ENCODE measurements around the gene PIAS3.
"Not testable (repeated sequence)": the region's sequence is repeated elsewhere in the genome, so short reads cannot be mapped to it uniquely, and the experiment has no call there.

The PIAS3 gene

GRCh38 chr1:145874646-145875045, 15.8 kb upstream of the PIAS3 start:
- no peak for DNase-seq (ENCODE audit: low read depth in 2 of 2)

GRCh38 chr1:145871994-145872924, 13.4 kb upstream of the PIAS3 start:
- DNase-seq (ENCODE audit: low read depth in 2 of 2), result no peak

DNA sequence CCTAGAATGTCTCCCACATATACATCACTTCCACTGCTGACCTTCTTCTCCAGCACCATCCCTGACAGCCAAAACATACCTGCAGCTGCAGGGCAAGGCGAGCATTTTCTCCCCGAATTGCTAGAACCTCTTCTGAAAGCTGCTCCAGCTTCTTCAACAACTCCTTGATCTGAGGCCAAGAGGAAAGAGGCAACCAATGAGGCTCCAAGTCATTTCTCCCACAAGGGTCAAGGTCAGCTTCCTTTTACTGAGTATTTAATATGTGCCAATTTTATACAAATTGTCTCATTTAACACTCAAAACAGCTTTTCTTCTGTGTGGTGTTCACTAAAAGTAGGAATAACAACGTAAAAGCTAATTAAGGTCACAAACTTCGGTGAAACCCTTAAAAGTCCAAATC, 9.4 kb upstream of the PIAS3 start:
- DNase-seq (ENCODE audit: low read depth in 2 of 2), result no peak

DNA sequence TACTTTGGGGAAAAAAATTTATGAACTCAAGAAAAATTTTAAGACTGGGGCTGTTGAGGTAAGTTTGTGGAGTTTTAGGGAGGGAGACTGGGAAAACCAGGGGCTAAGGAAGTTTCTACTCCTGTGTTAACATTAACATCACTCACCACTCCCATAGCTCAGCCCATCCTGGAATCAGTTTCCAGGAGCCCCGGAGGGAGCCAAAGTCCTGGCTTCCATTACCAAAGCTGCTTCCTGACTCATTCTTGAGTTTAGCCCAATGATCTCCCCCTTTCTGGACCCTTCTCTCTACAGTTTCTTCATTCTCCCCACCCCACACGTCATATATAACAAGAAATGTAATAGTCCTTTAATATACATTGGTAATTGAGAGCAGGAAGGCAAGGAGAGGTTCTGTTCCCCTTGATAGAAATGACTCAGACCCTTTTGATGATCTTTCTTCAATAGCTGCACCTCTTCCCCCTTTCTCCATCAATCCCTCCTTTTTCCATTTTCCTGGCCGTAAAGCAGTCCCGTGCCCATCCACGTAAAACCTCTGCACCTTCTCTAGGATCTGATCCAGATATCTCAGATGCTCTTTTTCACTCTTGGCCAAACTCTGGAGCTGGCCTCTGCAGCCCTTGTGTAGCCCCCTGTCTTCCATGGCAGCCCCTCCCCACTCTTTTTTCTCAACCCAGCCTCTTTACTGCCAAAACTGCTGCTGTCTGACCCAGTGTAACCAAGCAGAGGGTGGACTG, 4.6 kb upstream of the PIAS3 start:
- no peak for DNase-seq (ENCODE audit: low read depth in 2 of 2)

DNA sequence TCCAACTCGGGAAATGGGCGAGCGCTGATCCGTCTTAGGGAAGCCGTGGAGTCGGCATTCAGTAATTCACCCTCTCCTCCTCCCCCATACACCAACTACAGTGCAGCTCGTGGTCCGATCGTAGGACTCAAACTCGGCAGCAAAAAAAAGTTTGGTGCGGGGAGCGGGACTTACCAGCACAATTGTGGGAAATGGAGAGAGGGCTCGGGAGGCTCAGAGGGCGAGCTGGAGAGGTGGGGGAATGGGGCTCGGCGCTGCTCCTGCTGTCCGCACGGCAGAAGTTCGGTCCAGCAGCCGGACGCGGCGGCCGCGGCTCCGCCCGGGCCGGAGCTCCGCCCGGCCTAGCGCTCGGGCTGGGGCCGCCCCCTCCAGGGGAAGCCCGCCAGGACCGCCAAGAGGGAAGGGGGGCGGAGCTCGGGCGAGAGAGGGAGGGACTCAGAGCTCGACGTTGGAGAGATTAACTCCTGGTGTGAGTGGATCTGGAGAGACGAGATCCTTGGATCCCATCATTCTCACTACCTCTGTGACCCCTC, 676 bp upstream of the PIAS3 start:
- peak; percentile 65 to 72 for DNase-seq (ENCODE audit: low read depth in 2 of 2)

GRCh38 chr1:145858238-145858900, 512 bp downstream of the PIAS3 start:
- peak; percentile 37 to 42 for DNase-seq (ENCODE audit: low read depth in 2 of 2)

- DNase-seq (ENCODE audit: low read depth in 2 of 2), result no peak
Observed at GRCh38 chr1:145857170-145857569, 1.7 kb downstream of the PIAS3 start.

- DNase-seq (ENCODE audit: low read depth in 2 of 2), result no peak
Observed at GRCh38 chr1:145855426-145855948, 3.4 kb downstream of the PIAS3 start.

- DNase-seq (ENCODE audit: low read depth in 2 of 2), result no peak
Observed at GRCh38 chr1:145849356-145850160, 9.3 kb downstream of the PIAS3 start.

GRCh38 chr1:145847827-145848226, 11.1 kb downstream of the PIAS3 start:
- DNase-seq (ENCODE audit: low read depth in 2 of 2), result no peak

DNA sequence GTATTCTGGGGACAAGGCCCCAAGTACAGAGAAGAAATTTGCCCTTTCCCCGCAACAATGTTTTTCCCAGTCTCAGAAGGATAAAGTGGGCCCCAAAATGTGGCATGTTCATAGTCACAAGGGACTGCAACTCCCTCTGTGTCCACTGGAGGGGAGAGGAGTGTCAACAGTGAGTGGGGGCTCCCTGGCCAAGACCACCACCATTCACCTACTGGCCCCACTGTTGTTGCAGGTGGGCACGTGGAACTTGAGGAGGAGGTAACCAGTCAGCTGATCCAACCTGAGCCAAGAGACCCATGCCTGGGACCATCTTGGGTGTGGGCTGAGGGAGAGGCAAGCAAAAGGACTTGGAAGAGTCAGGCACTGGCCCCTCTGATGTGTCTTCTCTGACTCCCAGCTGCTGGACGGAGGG, 12.7 kb downstream of the PIAS3 start:
- DNase-seq (ENCODE audit: low read depth in 2 of 2), result no peak

DNA sequence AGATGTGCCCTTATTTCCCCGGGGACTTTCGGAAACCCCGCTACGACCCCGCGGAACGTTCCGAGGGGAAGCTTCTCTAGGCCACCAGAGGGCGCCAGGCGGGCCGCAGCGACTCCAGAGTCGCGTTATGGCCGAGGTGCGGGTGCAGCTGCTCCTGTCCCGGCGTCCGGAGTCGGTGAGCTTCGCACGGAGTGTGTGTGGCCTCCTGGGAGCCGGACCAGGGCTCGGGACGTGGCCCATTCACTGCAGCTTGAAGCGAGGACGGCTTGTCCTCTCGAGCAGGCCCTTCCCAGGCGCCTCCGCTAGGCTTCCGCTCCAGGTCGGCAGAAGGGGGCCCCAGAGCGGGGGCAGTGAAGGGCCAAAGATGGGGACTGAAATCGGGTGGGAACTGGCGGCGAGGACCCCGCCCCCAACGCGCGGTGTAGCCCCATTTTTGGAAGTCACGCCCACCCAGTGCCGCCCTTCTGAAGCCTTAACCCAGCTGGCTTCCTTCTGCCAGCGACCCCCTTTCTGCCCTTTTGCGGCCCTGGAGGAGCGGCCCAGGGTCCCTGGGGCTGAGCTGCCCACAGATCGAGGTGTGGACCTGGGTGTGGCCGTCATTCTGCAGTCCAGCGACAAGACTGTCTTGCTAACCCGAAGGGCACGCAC, 13.2 kb downstream of the PIAS3 start, which contains the start of gene NUDT17:
Gene NUDT17 (plus strand): TSS at position 117 of the 648 bp plus-strand sequence. CDS start 11 bp downstream, at position 128.
- DNase-seq (ENCODE audit: low read depth in 2 of 2), result peak; percentile 67 to 71

DNA sequence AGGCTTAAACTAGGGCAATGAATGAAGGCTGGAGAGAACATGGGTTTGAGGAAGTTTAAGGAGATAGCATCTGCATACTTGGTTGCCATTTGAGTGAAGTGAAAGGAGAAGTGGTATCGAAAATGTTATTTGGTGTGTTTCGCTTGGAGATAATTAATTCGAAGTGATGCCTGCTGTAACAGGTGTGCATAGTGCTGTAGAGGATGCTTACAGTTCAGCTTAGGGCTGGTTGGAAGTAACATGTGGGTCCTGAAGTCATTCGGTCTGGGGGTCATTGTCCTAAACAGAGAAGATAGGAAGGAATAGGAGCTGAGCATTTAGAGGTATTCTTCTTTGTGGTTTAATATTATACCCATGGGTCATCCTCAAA, 13.8 kb downstream of the PIAS3 start:
- DNase-seq (ENCODE audit: low read depth in 2 of 2), result no peak

DNA sequence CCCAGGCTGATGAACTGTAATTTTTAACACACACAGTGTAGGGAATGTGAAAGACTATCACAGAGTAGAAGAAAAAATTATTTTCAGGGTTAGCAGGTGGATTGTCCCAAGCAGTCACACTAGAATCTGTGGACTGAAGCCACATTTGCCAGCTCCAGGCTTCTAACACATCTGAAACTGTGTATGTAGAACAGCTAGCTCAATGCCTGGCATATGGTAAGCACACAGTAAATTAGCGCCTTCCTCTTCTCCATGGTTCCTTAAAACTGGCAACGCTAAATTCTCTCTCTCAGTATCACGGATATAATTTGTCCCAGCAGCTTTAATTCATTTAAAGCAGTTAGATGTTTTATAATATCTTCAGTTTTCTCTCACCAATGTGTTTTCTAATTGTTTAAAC, 15.8 kb downstream of the PIAS3 start:
- no peak for DNase-seq (ENCODE audit: low read depth in 2 of 2)

- DNase-seq (ENCODE audit: low read depth in 2 of 2), result no peak
Observed at GRCh38 chr1:145837656-145838055, 21.2 kb downstream of the PIAS3 start.

- DNase-seq (ENCODE audit: low read depth in 2 of 2), result not testable (repeated sequence)
Observed at GRCh38 chr1:145830810-145831209, 28.1 kb downstream of the PIAS3 start.

GRCh38 chr1:145828367-145829026, 30.4 kb downstream of the PIAS3 start:
- DNase-seq (ENCODE audit: low read depth in 2 of 2), result no peak

DNA sequence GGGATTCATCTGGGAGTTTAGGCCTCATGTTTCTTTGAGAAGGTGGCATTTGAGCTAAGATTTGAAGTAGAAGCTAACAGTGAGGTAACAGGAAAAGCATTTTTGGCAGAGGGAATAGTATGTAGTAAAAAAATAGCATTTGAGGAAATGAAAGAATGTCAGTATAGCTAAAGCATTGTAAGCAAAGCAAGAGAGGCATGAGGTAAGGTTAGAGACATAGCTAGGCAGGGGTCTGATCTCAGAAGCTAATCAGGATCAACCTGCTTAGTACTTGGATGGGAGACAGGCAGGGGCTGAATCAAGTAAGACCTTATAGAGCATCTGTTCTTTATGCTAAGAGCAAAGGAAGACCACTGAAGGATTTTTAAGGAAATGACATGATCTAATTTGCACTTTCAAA, 30.9 kb downstream of the PIAS3 start:
- no peak for DNase-seq (ENCODE audit: low read depth in 2 of 2)

DNA sequence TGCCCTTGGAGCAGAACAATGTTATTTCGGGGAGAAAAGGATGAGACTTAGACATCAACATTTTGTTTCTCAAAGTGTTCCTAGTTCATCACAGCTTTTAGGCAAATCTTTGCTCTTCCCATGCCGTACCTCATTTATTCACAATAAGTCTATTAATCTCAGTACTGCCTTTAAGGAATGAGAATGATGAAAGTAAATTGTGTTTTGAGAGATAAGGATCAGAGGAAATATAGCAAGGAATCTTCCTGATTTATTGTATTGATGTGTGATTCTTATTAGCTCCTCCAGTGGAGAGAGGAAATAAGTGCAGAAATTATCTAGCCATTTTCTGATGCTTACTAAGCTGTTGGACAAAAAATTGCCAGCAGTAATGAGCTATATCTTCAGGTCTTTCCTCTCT, 32.9 kb downstream of the PIAS3 start:
- DNase-seq (ENCODE audit: low read depth in 2 of 2), result no peak

DNA sequence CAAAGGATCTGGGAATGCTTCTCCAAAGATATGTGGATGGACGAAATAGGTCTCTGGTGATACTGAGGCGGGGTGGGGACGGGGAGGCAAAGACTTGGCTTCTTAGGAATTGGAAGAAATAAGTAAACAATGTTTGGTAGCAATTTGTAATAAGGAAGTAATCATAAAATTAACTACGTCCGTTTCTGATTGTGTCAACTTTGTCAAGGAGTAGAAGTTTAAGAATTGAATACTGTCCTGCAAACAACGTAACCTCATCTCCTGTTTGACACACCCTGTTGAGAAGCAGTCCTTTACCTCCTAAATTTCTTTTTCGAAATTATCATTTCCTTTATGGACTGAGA, 34.4 kb downstream of the PIAS3 start:
- no peak for DNase-seq (ENCODE audit: low read depth in 2 of 2)

Data from activated CD4-positive, alpha-beta T cell treated with anti-CD3 and anti-CD28 coated beads for 24 hours (primary cell).